Measurements from ENCODE around the gene DDX39B. TPM values are rescaled to one million over a fixed set of nuclear protein-coding genes. Genes with fewer than 3 reads are reported as not detected.
"Not testable (repeated sequence)": the region's sequence is repeated elsewhere in the genome, so short reads cannot be mapped to it uniquely, and the experiment has no call there.

DDX39B gene
- total and polyA plus RNA-seq, 9 donors = 212 to 404 (median 339) TPM

DNA sequence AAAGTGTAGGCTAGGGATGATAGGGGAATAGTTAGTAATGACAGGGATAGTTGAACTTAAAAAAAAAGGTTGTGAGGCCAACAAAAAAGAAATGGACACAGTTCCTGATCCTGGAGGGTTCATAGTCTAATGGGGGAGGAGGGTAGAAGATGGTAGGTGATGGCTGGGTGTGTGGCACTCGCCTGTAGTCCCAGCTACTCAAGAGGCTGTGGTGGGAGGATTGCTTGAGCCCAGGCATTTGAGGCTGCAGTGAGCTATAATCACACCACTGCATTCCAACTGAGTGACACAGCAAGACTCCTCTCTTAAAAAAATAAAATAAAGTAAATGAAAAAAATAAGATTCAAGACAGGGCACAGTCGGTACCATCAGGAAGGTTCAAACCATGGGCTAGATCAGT lies 46.2 kb downstream of the DDX39B start:
- TF ChIP-seq EP300 (IDR thresholded peaks at IDR 0.05) (no peak), POLR2A (IDR thresholded peaks at IDR 0.05) (no peak), CTCF (IDR thresholded peaks at IDR 0.05) (no peak)
- Histone ChIP-seq H3K27me3 (no peaks in the 10 kb centered on the region), H3K27ac (no peak overlapping the region), H3K36me3 (no peaks in the 10 kb centered on the region), H3K4me1 (ENCODE audit: insufficient read depth) (no peaks in the 10 kb centered on the region), H3K9me3 (no peaks in the 10 kb centered on the region), H3K4me3 (no peak overlapping the region)
- no peak for DNase-seq
- WGBS, 3 donors = 46 to 54% (median 51%) methylated on average over 2 of the region's 2 CpGs
- intact Hi-C loops (cut with DNase I) = no loop called here

DNA sequence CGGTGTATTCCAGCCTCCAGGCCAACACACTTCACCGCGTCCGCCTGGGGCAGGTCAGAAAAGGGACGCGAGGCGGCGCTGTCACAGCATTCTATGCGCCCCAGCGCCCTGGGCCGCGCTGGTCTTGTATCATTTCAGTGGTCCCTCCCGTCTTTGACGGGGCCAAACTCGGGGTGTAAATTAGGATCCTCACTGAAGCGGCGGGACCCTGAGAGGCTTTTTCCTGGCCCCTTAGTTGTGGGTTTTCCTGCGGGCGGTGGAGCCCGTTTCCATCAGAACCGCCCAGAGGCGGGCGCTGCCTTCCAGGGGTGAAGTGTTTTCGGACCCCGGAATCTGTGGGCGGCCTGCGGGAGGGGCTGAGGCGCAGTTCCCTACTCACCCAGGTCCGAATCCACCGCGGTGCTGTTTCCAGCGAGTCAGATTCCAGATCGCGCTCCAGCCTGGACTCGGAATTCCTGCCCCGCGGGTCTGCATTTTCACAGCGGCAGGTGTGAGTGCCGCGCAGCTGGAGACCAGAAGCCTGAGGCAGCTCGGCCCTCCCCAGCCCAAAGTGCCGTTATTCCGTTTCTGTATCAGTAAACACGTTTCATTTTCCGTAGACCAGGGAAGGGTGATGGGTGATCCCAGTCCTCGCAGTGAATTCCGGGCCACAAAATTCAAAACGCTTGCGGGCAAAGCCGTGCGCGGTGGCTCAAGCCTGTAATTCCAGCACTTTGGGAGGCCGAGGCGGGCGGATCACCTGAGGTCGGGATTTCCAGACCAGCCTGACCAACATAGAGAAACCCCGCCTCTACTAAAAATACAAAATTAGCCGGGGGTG lies 47.7 kb downstream of the DDX39B start:
- TF ChIP-seq EP300 (IDR thresholded peaks at IDR 0.05) (no peak), POLR2A (IDR thresholded peaks at IDR 0.05) (no peak), CTCF (IDR thresholded peaks at IDR 0.05) (peak in 2 of 3 donors; percentile 14 to 69)
- WGBS, 3 donors = 1 to 2% (median 1%) methylated on average over 58 of the region's 58 CpGs
- no peak overlapping the region for H3K27ac ChIP-seq
- intact Hi-C loops (cut with DNase I) = no loop called here
- no peaks in the 10 kb centered on the region for H3K9me3 ChIP-seq
- H3K4me3 ChIP-seq = peak overlapping the region; percentile 49
- no peaks in the 10 kb centered on the region for H3K27me3 ChIP-seq
- H3K4me1 ChIP-seq (ENCODE audit: insufficient read depth) = no peaks in the 10 kb centered on the region
- no peaks in the 10 kb centered on the region for H3K36me3 ChIP-seq
- peak; percentile 32 to 71 (median 60) for DNase-seq

DNA sequence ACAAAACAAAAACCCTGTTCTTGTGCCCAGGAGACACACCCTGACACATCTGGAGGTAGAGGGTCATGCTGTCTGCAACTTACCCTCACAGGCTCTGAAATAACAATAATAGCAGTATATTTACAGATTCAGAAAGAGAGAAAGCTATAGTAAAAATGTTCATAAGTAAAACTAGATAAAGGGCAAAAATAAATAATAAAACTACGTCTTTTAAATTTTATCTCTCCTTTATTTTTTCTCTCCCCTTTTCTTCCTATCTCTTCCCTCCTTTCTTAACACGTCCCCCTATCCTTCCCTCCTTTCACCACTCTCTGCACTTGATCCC lies 48.3 kb downstream of the DDX39B start:
- H3K9me3 ChIP-seq; H3K27ac ChIP-seq; DNase-seq; H3K36me3 ChIP-seq; intact Hi-C loops (cut with DNase I); H3K27me3 ChIP-seq; H3K4me3 ChIP-seq; H3K4me1 ChIP-seq (ENCODE audit: insufficient read depth): not testable (repeated sequence)
- WGBS, 3 donors = 0 to 5% (median 1%) methylated on average over 2 of the region's 2 CpGs

DNA sequence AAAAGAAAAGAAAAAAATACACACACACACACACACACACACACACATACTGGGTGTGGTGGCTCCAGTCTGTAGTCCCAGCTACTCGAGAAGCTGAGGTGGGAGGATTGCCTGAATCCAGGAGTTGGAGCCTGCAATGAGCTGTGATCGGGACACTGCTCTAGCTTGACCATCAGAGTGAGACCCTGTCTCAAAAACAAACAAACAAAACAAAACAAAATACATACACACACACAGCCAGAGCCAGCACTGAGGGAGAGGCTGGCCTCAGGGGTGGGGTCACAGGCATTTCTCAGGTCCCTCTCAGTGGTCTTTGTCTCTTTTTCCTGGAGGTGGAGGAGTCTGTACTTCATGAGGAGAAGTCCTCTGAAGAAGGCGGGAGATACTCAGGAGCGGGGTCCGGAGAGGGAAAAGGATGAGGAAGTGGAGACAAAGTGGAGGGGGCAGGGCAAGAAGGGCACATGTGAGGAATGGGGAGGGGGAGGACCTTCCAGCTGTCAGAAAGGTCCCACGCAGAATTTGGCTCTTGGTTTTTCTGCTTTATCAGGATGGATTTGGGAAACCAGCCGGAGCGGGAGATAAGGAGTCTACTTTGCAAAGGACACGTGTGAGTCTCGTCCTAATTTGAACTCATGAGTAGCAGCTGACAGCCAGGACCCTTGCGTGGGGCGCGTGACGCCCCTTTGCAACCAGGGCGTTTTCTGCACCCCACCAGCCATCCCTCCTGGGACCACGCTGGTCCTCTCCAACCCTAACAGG lies 51.5 kb downstream of the DDX39B start:
- intact Hi-C loops (cut with DNase I) = no loop called here

More for the DNA sequence above, 51.5 kb downstream of the DDX39B start:
- Histone ChIP-seq H3K27ac (no peak overlapping the region), H3K4me1 (ENCODE audit: insufficient read depth) (no peaks in the 10 kb centered on the region), H3K36me3 (no peaks in the 10 kb centered on the region), H3K9me3 (no peaks in the 10 kb centered on the region), H3K27me3 (no peaks in the 10 kb centered on the region), H3K4me3 (no peak overlapping the region)
- TF ChIP-seq EP300 (IDR thresholded peaks at IDR 0.05) = no peak
- TF ChIP-seq CTCF (IDR thresholded peaks at IDR 0.05) = no peak
- TF ChIP-seq POLR2A (IDR thresholded peaks at IDR 0.05) = no peak
- no peak for DNase-seq
- WGBS, 3 donors = 27 to 38% (median 33%) methylated on average over 16 of the region's 16 CpGs
